K562 (cell line): ENCODE results near the gene CISTR. TPM values are rescaled to one million over a fixed set of nuclear protein-coding genes. Genes with fewer than 3 reads are reported as not detected.

Source experiments
- CBFA2T2 ChIP-seq: fragments of 450-650 bp; conservative IDR thresholded peaks from 2 replicates; pipeline ENCODE4 v1.6.1; 2017; ENCODE audit warnings: mild to moderate bottlenecking
- CBX5 ChIP-seq: IDR thresholded peaks from 2 replicates; pipeline ENCODE4 v1.6.1; 2014; ENCODE audit warnings: low read depth, borderline replicate concordance
- EHMT2 ChIP-seq: fragments of 450-650 bp; IDR thresholded peaks from 2 replicates; pipeline ENCODE4 v1.6.1; 2018; ENCODE audit warnings: antibody characterized with exemption
- GABPA ChIP-seq: fragments of 200-800 bp; sonication (Bioruptor generic); conservative IDR thresholded peaks from 2 replicates; pipeline ENCODE4 v1.6.1; 2016; ENCODE audit warnings: low read depth, missing genetic modification characterization, missing compliant biosample characterization
- HOXB6 ChIP-seq: fragments of 250-450 bp; sonication (Bioruptor Pico); IDR thresholded peaks from 2 replicates; pipeline ENCODE4 v1.5.1; 2022; ENCODE audit warnings: mild to moderate bottlenecking, borderline replicate concordance
- KAT8 ChIP-seq: fragments of 450-650 bp; IDR thresholded peaks from 2 replicates; pipeline ENCODE4 v1.6.1; 2016; ENCODE audit warnings: low read depth, mild to moderate bottlenecking
- PHF20 ChIP-seq: fragments of 450-650 bp; IDR thresholded peaks from 2 replicates; pipeline ENCODE4 v1.6.1; 2018; ENCODE audit not compliant: partially characterized antibody
- POLR2B ChIP-seq: fragments of 450-650 bp; IDR thresholded peaks from 2 replicates; pipeline ENCODE4 v1.6.1; 2018; ENCODE audit warnings: low read depth; ENCODE audit not compliant: partially characterized antibody
- PPARD ChIP-seq: fragments of 250-450 bp; sonication (Bioruptor Pico); IDR thresholded peaks from 2 replicates; pipeline ENCODE4 v1.8.0; 2022; ENCODE audit warnings: inconsistent platforms, mild to moderate bottlenecking, moderate library complexity
- SMAD4 ChIP-seq: fragments of 250-450 bp; sonication (Bioruptor Pico); conservative IDR thresholded peaks from 2 replicates; pipeline ENCODE4 v1.8.0; 2021; ENCODE audit warnings: inconsistent platforms, mild to moderate bottlenecking, moderate library complexity
- SMARCA4 ChIP-seq: fragments of 450-650 bp; IDR thresholded peaks from 2 replicates; pipeline ENCODE4 v1.6.1; 2016
- STAT5B ChIP-seq: fragments of 250-450 bp; sonication (Bioruptor Pico); IDR thresholded peaks from 2 replicates; pipeline ENCODE4 v1.8.0; 2021; ENCODE audit warnings: mild to moderate bottlenecking, inconsistent platforms
- TEAD4 ChIP-seq, 2 experiments: sonication (generic) in 1 of 2; formaldehyde crosslinking in 1 of 2; IDR thresholded peaks; 2 replicates each; pipeline versions ENCODE4 v1.6.1 to v1.8.0; 2012 to 2022; ENCODE audit warnings: borderline replicate concordance in 1 of 2, inconsistent platforms in 1 of 2, low read length in 1 of 2, mild to moderate bottlenecking in 1 of 2, missing genetic modification reagents in 1 of 2
- ZNF134 ChIP-seq: fragments of 250-450 bp; sonication (Bioruptor Pico); conservative IDR thresholded peaks from 2 replicates; pipeline ENCODE4 v1.4.0; 2020
- ZNF830 ChIP-seq: fragments of 250-450 bp; sonication (Bioruptor Pico); IDR thresholded peaks from 2 replicates; pipeline ENCODE4 v1.5.0; 2021; ENCODE audit warnings: mild to moderate bottlenecking
- polyA plus RNA-seq, 8 experiments: library from polyadenylated mRNA; depleted of rRNA in 4 of 8; stranded (reverse) in 5 of 8; unstranded in 3 of 8; fragments of >200 nt; fragmentation: Nextera tagmentation in 2 of 8; fragmentation: Illumina TruSeq in 1 of 8; extraction: Ambion mirVana in 2 of 8; extraction: Trizol in 1 of 8; gene quantifications; 2 replicates each; pipeline versions ENCODE4 v1.2.1 to v1.2.3, GENCODE V29; 2011 to 2014; ENCODE audit warnings: inconsistent platforms in 1 of 8, missing spikeins in 1 of 8
- total RNA-seq, 7 experiments: library from RNA; depleted of rRNA in 6 of 7; stranded (reverse); fragments of >200 nt in 6 of 7; fragmentation: Illumina TruSeq in 2 of 7; extraction: Trizol in 2 of 7; gene quantifications; 2 replicates each; pipeline versions ENCODE4 v1.2.1 to v1.2.3, GENCODE V29; 2011 to 2021; ENCODE audit warnings: low replicate concordance in 1 of 7
- TF ChIP-seq, protein P1 (sequence below): fragments of 250-450 bp; sonication (Bioruptor Pico); IDR thresholded peaks from 2 replicates; pipeline ENCODE4 v1.5.0; 2022; ENCODE audit warnings: mild to moderate bottlenecking
- TF ChIP-seq, protein P2 (sequence below): fragments of 450-650 bp; IDR thresholded peaks from 2 replicates; pipeline ENCODE4 v1.6.1; 2016
- TF ChIP-seq, protein P3 (sequence below): sonication (generic); formaldehyde crosslinking; IDR thresholded peaks from 2 replicates; pipeline ENCODE4 v1.9.0; 2022; ENCODE audit warnings: mild to moderate bottlenecking, missing genetic modification reagents
- TF ChIP-seq, protein P4 (sequence below): sonication (generic); formaldehyde crosslinking; IDR thresholded peaks from 2 replicates; pipeline ENCODE4 v1.8.0; 2022; ENCODE audit warnings: missing genetic modification reagents, mild to moderate bottlenecking, borderline replicate concordance
- TF ChIP-seq, protein P5 (sequence below): fragments of 450-650 bp; IDR thresholded peaks from 2 replicates; pipeline ENCODE4 v1.6.1; 2016; ENCODE audit warnings: antibody characterized with exemption

Gene CISTR
- total and polyA plus RNA-seq, 9 of the 15 experiments (the other 6 are each of a cell fraction or from before 2014, with no cell fraction given) = not detected

DNA sequence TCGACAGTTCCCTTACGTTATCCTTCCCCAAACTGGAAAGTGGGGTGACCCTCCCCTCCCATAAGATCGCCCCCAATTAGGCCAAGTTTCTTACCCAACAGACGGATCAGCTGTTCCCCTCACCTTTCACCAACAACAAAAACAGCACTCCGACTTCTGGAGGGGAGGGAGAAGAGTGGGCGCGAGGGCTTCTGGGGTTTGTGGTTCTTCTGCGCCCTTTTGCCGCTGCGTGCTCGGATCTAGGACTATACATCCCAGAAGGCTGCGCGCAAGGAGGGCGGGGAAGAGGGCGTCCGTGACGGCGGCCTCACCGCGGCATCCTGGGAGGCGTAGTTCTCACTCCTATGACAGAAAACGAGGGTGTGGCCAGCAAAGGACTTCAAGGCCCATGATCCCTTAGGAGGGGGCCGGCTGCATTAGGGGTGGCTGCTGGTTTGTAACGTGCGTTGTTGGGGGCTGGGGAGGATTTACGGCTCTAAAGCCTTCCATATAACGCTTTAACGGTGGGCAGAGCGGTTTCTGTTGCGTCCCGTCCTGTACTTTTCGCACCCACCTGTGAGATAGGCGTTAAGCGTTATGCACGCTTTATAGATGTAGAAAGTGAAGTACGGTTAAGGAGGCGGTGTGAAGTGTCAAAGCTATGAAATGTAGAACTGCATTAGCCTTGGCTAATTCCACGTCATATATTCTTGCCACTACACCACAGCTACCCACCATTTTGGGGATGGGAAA lies 24.3 kb downstream of the CISTR start, which contains the start of gene CALCOCO1 (continued):
- TF ChIP-seq, protein P1, sequence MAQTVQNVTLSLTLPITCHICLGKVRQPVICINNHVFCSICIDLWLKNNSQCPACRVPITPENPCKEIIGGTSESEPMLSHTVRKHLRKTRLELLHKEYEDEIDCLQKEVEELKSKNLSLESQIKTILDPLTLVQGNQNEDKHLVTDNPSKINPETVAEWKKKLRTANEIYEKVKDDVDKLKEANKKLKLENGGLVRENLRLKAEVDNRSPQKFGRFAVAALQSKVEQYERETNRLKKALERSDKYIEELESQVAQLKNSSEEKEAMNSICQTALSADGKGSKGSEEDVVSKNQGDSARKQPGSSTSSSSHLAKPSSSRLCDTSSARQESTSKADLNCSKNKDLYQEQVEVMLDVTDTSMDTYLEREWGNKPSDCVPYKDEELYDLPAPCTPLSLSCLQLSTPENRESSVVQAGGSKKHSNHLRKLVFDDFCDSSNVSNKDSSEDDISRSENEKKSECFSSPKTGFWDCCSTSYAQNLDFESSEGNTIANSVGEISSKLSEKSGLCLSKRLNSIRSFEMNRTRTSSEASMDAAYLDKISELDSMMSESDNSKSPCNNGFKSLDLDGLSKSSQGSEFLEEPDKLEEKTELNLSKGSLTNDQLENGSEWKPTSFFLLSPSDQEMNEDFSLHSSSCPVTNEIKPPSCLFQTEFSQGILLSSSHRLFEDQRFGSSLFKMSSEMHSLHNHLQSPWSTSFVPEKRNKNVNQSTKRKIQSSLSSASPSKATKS (CRISPR knock-in tag) = no peak
- TF ChIP-seq SMAD4 (CRISPR knock-in tag) (peak; percentile 62; the same call in 1 of the 2 replicates), EHMT2 (0 out of 2 replicates have a peak, but pooled peaks have one; percentile 32), HOXB6 (no peak), POLR2B (peak; percentile 63), CBFA2T2 (no peak), PPARD (CRISPR knock-in tag) (no peak), ZNF134 (CRISPR knock-in tag) (peak; percentile 67), PHF20 (peak; percentile 55), CBX5 (no peak), STAT5B (no peak), TEAD4 (IDR thresholded peaks at IDR 0.05; ENCODE audit: low read length) (no peak; the same call in 1 of the 2 replicates), TEAD4 (CRISPR knock-in tag; IDR thresholded peaks at IDR 0.05; ENCODE audit: borderline replicate concordance) (no peak), SMARCA4 (no peak), GABPA (tag) (peak; percentile 64), KAT8 (no peak), ZNF830 (CRISPR knock-in tag) (no peak)
- TF ChIP-seq, protein P2, sequence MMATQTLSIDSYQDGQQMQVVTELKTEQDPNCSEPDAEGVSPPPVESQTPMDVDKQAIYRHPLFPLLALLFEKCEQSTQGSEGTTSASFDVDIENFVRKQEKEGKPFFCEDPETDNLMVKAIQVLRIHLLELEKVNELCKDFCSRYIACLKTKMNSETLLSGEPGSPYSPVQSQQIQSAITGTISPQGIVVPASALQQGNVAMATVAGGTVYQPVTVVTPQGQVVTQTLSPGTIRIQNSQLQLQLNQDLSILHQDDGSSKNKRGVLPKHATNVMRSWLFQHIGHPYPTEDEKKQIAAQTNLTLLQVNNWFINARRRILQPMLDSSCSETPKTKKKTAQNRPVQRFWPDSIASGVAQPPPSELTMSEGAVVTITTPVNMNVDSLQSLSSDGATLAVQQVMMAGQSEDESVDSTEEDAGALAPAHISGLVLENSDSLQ = peak; percentile 82
- TF ChIP-seq, protein P3, sequence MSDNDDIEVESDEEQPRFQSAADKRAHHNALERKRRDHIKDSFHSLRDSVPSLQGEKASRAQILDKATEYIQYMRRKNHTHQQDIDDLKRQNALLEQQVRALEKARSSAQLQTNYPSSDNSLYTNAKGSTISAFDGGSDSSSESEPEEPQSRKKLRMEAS (CRISPR knock-in tag) = peak; percentile 70
- TF ChIP-seq, protein P4, sequence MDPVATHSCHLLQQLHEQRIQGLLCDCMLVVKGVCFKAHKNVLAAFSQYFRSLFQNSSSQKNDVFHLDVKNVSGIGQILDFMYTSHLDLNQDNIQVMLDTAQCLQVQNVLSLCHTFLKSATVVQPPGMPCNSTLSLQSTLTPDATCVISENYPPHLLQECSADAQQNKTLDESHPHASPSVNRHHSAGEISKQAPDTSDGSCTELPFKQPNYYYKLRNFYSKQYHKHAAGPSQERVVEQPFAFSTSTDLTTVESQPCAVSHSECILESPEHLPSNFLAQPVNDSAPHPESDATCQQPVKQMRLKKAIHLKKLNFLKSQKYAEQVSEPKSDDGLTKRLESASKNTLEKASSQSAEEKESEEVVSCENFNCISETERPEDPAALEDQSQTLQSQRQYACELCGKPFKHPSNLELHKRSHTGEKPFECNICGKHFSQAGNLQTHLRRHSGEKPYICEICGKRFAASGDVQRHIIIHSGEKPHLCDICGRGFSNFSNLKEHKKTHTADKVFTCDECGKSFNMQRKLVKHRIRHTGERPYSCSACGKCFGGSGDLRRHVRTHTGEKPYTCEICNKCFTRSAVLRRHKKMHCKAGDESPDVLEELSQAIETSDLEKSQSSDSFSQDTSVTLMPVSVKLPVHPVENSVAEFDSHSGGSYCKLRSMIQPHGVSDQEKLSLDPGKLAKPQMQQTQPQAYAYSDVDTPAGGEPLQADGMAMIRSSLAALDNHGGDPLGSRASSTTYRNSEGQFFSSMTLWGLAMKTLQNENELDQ = no peak
- TF ChIP-seq, protein P5, sequence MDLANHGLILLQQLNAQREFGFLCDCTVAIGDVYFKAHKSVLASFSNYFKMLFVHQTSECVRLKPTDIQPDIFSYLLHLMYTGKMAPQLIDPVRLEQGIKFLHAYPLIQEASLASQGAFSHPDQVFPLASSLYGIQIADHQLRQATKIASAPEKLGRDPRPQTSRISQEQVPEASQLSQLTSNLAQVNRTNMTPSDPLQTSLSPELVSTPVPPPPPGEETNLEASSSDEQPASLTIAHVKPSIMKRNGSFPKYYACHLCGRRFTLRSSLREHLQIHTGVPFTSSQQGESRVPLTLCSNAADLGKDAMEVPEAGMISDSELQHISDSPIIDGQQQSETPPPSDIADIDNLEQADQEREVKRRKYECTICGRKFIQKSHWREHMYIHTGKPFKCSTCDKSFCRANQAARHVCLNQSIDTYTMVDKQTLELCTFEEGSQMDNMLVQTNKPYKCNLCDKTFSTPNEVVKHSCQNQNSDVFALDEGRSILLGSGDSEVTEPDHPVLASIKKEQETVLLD = peak; percentile 53; the same call in 1 of the 2 replicates
